HepG2 (cell line): ENCODE data around the gene CBX2. TPM values are rescaled to one million over a fixed set of nuclear protein-coding genes. Genes with fewer than 3 reads are reported as not detected.

Experiments used
- CC2D1A ChIP-seq: sonication (generic); formaldehyde crosslinking; IDR thresholded peaks from 2 replicates; pipeline ENCODE4 v1.8.1; 2023; ENCODE audit warnings: mild to moderate bottlenecking, missing genetic modification reagents
- DNMT3B ChIP-seq: conservative IDR thresholded peaks from 2 replicates; pipeline ENCODE4 v1.6.1; 2016; ENCODE audit warnings: missing biosample characterization, control low read depth
- KLF15 ChIP-seq: sonication (generic); formaldehyde crosslinking; IDR thresholded peaks from 2 replicates; pipeline ENCODE4 v1.8.1; 2023; ENCODE audit warnings: borderline replicate concordance, mild to moderate bottlenecking, inconsistent platforms, missing genetic modification reagents, mixed read lengths
- MED1 ChIP-seq: sonication (generic); formaldehyde crosslinking; IDR thresholded peaks from 2 replicates; pipeline ENCODE4 v1.4.0; 2020; ENCODE audit warnings: missing genetic modification reagents
- MTA3 ChIP-seq: sonication (generic); formaldehyde crosslinking; IDR thresholded peaks from 2 replicates; pipeline ENCODE4 v1.4.0; 2020; ENCODE audit warnings: missing genetic modification reagents
- NFE2 ChIP-seq: sonication (generic); formaldehyde crosslinking; IDR thresholded peaks from 2 replicates; pipeline ENCODE4 v1.4.0; 2020; ENCODE audit warnings: missing genetic modification reagents
- ZNF20 ChIP-seq: sonication (generic); formaldehyde crosslinking; IDR thresholded peaks from 2 replicates; pipeline ENCODE4 v1.4.0; 2020; ENCODE audit warnings: mild to moderate bottlenecking, moderate library complexity, missing genetic modification reagents
- ZNF367 ChIP-seq: sonication (generic); formaldehyde crosslinking; IDR thresholded peaks from 2 replicates; pipeline ENCODE4 v1.4.0; 2020; ENCODE audit warnings: missing genetic modification reagents, borderline replicate concordance
- ZNF567 ChIP-seq: sonication (generic); formaldehyde crosslinking; IDR thresholded peaks from 2 replicates; pipeline ENCODE4 v1.8.1; 2023; ENCODE audit warnings: mild to moderate bottlenecking, missing genetic modification reagents, borderline replicate concordance
- polyA plus RNA-seq, 8 experiments: library from polyadenylated mRNA; depleted of rRNA in 3 of 8; stranded (reverse) in 7 of 8; unstranded in 1 of 8; fragments of >200 nt; fragmentation: Illumina TruSeq in 4 of 8; extraction: Trizol in 4 of 8; gene quantifications; 2 replicates each; pipeline versions ENCODE4 v1.2.1 to v1.2.3, GENCODE V29; 2011 to 2016; ENCODE audit warnings: low read depth in 4 of 8, missing spikeins in 1 of 8, mixed read lengths in 1 of 8; ENCODE audit not compliant: insufficient read depth in 1 of 8
- total RNA-seq, 5 experiments: library from RNA; depleted of rRNA; stranded (reverse); fragments of >200 nt; fragmentation: Illumina TruSeq; extraction: Trizol; gene quantifications; 2 replicates each; pipeline ENCODE4 v1.2.3, GENCODE V29; 2016; ENCODE audit warnings: low read depth in 1 of 5
- TF ChIP-seq, protein P1 (sequence below): sonication (generic); formaldehyde crosslinking; conservative IDR thresholded peaks from 2 replicates; pipeline ENCODE4 v1.5.0; 2020; ENCODE audit warnings: missing genetic modification reagents
- TF ChIP-seq, protein P2 (sequence below): IDR thresholded peaks from 2 replicates; pipeline ENCODE4 v1.6.1; 2016
- TF ChIP-seq, protein P3 (sequence below): sonication (generic); formaldehyde crosslinking; IDR thresholded peaks from 2 replicates; pipeline ENCODE4 v1.5.0; 2020; ENCODE audit warnings: mild to moderate bottlenecking, missing genetic modification reagents
- TF ChIP-seq, protein P4 (sequence below): sonication (generic); formaldehyde crosslinking; IDR thresholded peaks from 2 replicates; pipeline ENCODE4 v1.4.0; 2020; ENCODE audit warnings: low read depth, mild to moderate bottlenecking, missing genetic modification reagents

CBX2 gene
- total and polyA plus RNA-seq, 2 of the 13 experiments (the other 11 are each of a cell fraction or from before 2014, with no cell fraction given): 14.5 to 31.1 TPM

DNA sequence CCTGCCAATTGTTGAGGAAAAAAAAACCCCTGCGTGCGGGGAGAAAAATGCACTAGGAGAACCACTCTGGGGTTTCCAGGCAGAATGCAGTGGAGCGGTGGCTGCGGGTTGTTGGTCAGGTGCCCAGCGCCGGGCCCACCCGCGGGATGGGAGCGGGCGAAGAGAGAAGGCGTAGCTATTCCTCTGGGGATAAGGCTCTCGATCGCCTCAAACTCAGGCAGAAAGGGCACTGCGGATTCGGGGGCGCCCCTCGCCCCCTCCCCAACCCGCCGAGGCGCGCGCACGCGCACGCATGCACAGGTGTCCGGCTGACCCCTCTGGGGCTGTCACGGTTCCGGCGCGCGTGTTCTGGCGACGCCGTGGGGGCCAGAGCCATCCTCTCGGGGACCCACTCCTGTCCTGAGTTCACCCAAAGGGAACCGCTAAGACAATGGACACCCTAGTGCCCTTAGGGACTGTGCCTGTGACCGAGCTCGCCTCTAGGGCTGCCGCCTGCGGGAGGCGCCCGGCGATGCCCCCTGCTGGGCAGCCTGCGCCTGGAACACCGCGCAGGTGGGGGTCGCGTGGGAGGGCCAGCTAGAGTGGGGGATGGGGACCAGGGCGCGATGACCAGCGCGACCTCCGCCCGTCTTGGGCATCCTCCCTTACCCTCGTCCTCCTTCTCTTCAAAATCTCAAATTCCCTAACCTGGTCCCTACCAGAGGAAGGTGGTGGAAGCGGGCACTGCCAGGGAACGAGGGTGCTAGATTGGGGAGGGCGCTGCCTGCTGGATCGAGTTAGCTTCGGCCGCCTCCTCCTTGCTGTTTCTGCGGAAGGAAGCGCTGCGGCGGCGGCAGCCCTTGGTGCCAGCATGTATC, 33.3 kb downstream of the CBX2 start (continued):
- TF ChIP-seq DNMT3B (no peak), CC2D1A (CRISPR knock-in tag) (no peak), ZNF20 (no peak), NFE2 (CRISPR knock-in tag) (no peak), ZNF367 (CRISPR knock-in tag) (peak; percentile 72; the same call in 1 of the 2 replicates), MED1 (CRISPR knock-in tag) (peak; percentile 80), KLF15 (no peak), ZNF567 (CRISPR knock-in tag) (no peak), MTA3 (CRISPR knock-in tag) (no peak)
- TF ChIP-seq, protein P1, sequence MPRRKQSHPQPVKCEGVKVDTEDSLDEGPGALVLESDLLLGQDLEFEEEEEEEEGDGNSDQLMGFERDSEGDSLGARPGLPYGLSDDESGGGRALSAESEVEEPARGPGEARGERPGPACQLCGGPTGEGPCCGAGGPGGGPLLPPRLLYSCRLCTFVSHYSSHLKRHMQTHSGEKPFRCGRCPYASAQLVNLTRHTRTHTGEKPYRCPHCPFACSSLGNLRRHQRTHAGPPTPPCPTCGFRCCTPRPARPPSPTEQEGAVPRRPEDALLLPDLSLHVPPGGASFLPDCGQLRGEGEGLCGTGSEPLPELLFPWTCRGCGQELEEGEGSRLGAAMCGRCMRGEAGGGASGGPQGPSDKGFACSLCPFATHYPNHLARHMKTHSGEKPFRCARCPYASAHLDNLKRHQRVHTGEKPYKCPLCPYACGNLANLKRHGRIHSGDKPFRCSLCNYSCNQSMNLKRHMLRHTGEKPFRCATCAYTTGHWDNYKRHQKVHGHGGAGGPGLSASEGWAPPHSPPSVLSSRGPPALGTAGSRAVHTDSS (CRISPR knock-in tag): no peak
- TF ChIP-seq, protein P2, sequence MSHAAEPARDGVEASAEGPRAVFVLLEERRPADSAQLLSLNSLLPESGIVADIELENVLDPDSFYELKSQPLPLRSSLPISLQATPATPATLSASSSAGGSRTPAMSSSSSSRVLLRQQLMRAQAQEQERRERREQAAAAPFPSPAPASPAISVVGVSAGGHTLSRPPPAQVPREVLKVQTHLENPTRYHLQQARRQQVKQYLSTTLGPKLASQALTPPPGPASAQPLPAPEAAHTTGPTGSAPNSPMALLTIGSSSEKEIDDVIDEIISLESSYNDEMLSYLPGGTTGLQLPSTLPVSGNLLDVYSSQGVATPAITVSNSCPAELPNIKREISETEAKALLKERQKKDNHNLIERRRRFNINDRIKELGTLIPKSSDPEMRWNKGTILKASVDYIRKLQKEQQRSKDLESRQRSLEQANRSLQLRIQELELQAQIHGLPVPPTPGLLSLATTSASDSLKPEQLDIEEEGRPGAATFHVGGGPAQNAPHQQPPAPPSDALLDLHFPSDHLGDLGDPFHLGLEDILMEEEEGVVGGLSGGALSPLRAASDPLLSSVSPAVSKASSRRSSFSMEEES (CRISPR knock-in tag): 0 out of 2 replicates have a peak, but pooled peaks have one; percentile 26
- TF ChIP-seq, protein P3, sequence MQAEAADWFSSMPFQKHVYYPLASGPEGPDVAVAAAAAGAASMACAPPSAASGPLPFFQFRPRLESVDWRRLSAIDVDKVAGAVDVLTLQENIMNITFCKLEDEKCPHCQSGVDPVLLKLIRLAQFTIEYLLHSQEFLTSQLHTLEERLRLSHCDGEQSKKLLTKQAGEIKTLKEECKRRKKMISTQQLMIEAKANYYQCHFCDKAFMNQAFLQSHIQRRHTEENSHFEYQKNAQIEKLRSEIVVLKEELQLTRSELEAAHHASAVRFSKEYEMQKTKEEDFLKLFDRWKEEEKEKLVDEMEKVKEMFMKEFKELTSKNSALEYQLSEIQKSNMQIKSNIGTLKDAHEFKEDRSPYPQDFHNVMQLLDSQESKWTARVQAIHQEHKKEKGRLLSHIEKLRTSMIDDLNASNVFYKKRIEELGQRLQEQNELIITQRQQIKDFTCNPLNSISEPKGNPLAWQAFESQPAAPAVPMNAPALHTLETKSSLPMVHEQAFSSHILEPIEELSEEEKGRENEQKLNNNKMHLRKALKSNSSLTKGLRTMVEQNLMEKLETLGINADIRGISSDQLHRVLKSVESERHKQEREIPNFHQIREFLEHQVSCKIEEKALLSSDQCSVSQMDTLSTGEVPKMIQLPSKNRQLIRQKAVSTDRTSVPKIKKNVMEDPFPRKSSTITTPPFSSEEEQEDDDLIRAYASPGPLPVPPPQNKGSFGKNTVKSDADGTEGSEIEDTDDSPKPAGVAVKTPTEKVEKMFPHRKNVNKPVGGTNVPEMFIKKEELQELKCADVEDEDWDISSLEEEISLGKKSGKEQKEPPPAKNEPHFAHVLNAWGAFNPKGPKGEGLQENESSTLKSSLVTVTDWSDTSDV (CRISPR knock-in tag): no peak
- TF ChIP-seq, protein P4, sequence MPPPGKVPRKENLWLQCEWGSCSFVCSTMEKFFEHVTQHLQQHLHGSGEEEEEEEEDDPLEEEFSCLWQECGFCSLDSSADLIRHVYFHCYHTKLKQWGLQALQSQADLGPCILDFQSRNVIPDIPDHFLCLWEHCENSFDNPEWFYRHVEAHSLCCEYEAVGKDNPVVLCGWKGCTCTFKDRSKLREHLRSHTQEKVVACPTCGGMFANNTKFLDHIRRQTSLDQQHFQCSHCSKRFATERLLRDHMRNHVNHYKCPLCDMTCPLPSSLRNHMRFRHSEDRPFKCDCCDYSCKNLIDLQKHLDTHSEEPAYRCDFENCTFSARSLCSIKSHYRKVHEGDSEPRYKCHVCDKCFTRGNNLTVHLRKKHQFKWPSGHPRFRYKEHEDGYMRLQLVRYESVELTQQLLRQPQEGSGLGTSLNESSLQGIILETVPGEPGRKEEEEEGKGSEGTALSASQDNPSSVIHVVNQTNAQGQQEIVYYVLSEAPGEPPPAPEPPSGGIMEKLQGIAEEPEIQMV: 0 out of 2 replicates have a peak, but pooled peaks have one; percentile 29
